T-helper 9 cell (primary cell): Measurements from ENCODE around the gene PIH1D2.
"Not testable (repeated sequence)": the region's sequence is repeated elsewhere in the genome, so short reads cannot be mapped to it uniquely, and the experiment has no call there.

Experiments
- DNase-seq: peaks from one replicate; pipeline ENCODE4 v3.0.0-alpha.2; 2020

PIH1D2 gene

DNA sequence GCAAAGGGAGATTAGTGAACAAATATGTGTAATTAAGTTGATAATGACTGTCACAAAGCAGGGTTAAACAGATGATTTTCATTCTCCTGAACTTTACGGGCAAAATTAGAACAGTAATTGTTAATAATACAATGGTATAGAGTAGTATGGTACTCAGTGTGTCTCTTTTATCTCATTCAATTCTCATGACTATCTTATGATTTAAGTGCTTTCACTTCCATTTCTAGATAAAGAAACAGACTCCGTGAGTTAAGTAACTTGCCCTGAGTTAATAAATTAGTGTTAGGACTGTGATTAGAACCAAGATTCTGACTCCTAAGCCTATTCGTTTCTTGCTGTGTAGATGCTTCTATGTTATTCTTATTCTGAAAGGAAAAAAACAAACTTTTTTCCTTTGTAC is 22.0 kb downstream of the PIH1D2 start:
- no peak for DNase-seq

DNA sequence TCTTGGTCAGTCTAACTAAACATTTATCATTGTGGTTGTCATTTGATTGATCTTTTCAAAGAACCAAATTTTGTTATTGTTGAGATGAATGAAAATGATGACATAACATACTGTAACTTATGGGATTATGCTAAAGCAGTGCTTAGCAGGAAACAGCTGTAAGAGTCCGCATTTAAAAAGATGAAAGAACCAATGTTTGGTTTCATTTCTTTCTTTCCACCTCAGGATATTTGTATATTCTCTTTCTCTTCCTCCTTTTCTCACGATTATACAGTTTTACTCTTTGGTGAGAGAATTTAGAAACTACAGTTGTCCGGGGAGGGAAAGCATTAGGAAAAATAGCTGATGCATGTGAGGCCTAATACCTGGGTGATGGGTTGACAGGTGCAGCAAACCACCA is 23.1 kb downstream of the PIH1D2 start:
- no peak for DNase-seq

DNA sequence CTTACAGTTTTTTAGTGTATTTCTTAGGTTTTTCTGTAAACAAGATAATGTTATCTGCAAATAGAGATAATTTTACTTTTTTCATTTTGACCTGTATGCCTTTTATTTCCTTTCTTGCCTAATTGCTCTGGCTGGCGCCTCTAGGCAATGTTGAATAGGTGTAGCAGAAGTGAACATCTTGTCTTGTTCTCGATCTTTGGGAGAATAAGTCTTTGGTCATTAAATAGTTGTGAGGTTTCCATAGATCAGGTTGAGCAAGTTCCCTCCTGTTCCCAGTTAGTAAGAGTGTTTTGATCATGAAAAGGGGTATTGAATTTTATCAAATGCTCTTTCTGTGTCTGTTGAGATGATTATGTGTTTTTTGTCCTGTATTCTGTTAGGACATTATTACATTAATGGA is 24.0 kb downstream of the PIH1D2 start:
- no peak for DNase-seq

DNA sequence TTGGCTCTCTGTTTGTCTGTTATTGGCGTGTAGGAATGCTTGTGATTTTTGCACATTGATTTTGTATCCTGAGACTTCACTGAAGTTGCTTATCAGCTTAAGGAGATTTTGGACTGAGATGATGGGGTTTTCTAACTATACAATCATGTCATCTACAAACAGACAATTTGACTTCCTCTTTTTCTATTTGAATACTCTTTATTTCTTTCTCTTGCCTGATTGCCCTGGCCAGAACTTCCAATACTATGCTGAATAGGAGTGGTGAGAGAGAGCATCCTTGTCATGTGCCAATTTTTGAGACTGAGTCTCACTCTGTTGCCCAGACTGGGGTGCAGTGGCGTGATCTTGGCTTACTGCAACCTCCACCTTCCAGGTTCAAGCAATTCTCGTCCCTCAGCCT is 25.6 kb downstream of the PIH1D2 start:
- not testable (repeated sequence) for DNase-seq

DNA sequence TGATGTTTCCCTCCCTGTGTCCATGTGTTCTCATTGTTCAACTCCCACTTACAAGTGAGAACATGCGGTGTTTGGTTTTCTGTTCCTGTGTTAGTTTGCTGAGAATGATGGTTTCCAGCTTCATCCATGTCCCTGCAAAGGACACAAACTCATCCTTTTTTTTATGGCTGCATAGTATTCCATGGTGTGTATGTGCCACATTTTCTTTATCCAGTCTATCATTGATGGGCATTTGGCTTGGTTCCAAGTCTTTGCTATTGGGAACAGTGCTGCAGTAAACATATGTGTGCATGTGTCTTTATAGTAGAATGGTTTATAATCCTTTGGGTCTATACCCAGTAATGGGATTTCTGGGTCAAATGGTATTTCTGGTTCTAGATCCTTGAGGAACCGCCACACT is 27.2 kb downstream of the PIH1D2 start:
- DNase-seq = not testable (repeated sequence)

DNA sequence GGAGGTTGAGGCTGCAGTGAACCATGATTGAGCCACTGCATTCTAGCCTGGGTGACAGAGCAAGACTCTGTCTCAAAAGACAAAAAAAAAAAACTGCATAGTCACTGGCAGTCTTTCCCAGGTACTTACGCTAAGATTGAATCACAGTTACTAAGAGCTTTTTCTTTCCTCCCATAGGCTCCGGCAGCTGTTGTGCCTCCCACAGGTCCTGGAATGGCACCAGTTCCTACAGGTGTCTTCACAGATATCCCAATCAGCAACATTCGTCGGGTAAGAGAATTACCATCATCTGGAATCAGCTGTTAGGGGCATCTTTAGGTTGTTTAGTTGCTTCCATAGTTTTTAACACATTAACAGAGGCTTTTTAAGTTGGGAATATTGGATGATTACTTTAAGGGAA is 28.9 kb downstream of the PIH1D2 start:
- no peak for DNase-seq

DNA sequence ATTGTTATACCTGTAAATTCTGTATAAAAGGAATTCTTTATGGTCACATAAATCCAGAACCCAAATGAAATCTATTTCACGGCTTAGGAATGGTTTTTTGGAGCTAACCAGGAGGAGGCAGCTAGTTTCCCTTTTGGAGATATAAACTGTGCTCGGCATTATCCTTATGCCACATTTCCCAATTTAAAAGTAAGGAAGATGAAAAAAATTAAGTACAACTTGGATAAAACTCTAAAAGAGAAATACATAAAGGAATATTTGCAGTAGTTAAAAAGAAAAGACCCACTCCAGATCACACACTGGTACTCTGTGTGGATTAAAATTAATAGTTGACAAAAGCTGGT is 30.9 kb downstream of the PIH1D2 start:
- DNase-seq = no peak

DNA sequence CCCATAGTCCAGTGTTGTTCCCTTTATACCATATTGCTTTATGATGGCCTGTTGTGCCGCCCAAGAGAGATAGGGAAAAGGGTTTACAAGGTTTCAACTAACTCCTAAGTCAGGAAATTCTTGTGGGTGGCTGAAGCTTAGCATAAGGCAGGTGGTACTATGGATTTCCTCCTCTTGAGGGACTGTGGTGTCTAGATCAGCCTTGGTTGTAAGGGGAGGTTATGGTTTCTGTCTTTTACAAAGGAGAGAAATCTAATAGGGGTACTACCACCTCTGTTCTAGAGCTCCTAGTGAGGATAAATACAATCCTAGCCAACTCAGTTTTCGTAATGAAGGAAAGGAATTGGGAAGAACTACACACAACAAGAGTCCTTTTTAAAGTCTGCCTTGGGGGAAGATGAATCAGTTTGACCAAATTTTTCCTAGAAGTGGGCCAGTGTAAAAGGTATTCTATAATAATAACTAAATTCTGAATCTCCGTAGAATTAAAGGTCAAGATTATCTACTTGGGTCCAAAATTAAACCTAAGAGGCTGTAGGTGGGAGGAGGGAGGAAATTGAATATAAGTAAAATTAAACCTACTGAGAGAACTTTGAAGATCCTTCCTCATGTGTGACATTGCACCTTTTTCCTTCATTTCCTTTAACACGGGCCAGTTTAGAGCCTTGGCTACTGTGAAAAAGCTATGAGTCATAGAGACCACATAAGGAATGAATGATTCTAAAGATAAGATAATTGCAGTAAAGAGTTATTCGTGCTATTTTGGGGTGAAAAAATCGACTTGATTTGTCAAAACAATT is 31.5 kb downstream of the PIH1D2 start:
- no peak for DNase-seq

DNA sequence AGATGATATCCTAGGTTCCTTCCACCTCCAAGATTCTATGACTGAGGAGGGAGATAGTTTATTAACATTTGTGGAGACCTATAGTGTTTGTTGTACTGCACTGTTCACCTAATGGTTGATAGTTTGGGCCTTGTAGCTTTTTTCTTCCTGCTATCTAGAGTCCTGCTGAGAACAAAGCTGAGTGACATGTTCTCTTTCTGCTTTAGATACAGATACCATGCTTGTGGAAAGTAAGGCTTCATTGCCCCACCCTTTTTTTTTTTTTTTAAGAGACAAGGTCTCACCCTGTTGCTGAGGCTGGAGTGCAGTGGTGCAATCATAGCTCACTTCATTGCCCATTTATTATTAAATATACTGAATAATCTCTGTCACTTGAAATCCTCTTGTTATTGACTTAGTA is 36.3 kb downstream of the PIH1D2 start:
- DNase-seq = no peak

DNA sequence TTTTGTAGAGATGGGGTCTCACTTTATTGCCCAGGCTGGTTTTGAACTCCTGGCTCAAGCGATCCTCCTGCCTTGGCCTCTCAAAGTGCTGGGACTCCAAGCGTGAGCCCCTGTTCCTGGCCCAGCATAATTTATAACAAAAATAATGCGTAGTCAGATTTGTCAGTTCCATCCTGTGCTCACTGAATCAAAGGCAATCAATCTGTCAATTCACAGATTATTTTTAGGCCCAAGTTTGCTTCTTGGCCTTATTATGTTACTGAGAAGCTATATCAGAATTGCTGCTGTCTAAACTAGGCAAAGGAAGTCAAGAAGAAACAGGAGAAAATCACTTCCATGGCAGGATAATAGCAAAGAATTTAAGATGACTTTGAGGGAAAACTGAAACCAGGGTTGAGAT is 39.9 kb downstream of the PIH1D2 start:
- no peak for DNase-seq

DNA sequence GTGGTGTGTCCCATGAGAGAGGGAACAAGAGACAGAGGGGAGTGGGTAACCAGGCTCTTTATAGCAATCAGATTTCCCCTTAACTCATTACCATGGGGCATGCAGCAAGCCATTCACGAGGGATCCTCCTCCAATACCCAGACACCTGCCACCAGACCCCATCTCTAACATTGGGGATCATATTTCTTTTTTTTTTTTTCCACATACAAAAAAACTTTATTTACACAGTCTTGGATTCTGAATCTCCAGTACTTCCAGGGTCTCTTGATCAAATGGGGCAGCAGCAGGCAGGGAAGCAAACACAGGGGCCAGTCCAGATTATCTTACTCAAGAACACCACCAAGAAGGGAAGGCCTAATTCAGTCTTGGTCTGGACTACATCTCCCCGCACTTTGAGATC is 44.4 kb downstream of the PIH1D2 start:
- no peak for DNase-seq

DNA sequence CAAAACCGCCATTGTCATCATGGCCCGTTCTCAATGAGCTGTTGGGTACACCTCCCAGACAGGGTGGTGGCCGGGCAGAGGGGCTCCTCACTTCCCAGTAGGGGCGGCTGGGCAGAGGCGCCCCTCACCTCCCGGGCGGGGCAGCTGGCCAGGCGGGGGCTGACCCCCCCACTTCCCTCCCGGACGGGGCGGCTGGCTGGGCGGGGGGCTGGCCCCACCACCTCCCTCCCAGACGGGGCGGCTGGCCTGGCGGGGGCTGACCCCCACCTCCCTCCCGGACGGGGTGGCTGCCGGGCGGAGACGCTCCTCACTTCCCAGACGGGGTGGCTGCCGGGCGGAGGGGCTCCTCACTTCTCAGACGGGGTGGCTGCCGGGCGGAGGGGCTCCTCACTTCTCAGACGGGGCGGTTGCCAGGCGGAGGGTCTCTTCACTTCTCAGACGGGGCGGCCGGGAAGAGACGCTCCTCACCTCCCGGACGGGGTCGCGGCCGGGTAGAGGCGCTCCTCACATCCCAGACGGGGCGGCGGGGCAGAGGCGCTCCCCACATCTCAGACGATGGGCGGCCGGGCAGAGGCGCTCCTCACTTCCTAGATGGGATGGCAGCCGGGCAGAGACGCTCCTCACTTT is 46.9 kb downstream of the PIH1D2 start:
- not testable (repeated sequence) for DNase-seq

DNA sequence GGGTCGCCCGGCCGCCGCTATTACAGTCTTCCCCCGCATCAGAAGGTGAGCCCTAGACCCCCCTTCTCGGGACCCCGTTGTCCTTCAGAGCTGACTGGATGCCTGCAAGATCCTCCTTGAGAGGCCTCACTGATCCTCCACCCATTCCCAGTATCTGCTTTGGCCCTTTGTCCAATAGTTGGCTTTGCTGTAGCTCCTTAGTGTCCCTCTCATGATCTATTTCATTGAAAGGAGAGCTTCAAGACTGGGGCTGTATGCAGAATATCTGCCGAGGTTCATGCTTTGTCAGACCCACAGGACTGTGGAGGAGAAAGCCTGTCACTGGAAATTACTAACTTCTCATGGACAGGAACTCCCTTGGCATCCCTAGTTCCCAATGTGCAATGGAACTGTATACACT is 48.1 kb downstream of the PIH1D2 start:
- no peak for DNase-seq

DNA sequence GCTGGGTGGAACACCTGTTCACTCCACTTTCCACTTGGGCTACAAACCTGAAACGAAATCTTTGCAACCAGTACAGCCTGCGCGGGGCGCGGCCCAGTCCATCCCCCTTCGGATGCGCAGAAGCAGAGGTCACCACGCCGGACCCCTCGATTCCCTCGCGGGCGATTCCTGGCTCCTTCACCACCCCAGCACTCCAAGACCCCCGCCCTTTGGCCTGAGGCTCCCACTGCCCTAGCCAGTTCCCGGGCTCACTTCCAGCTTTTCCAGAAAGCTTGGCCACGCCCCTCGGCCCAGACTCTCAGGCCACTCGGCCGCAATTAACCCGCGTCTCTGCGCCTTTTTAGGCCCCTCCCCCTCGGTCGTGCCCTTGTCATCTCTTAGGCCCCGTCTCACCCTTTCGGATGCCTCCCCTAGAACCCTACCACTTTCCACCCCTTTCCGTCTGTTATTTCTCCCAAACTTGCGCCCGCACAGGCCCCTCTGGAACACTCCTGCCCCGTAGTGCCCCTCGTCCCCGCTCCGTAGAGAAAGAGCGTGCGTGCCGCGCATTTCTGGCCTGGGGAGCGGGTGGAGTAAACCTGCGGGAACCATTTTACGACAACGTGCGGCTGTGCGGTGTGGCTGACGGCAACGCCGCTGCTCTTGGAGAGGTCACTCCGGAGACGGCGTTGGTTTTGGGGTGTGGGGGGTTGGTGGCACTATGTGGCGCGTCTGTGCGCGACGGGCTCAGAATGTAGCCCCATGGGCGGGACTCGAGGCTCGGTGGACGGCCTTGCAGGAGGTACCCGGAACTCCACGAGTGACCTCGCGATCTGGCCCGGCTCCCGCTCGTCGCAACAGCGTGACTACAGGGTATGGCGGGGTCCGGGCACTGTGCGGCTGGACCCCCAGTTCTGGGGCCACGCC is 48.8 kb downstream of the PIH1D2 start, which contains the start of gene DLAT:
Gene DLAT (plus strand): TSS at position 636 of the 906 bp plus-strand sequence. CDS start 65 bp downstream, at position 701.
- peak; percentile 75 for DNase-seq

DNA sequence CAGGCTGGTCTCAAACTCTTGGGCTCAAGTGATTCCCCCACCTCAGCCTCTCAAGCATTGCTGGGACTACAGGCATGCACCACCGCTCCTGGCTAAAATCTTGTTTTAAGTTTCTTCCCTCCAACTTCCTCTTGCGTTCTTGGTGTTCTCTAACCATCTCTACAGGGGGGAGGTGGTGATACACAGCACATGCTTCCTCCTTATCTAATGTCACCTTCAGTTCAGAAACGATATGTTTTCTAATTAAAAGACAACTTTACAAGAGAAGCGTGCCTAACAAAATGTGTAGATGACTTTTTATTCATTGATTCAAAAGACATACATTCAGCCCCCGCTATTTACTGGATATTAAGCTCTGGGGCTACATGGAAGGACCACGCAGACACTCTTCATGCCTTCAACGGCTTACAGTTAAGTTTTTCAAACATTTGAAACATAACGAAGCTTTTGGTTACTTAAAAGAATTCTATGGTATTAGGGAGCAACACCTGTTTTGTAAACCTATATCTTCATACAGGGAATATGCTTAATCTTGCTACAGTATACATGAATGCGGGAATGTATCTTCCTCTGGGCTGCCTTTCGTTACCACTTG is 49.5 kb downstream of the PIH1D2 start:
- DNase-seq = no peak

DNA sequence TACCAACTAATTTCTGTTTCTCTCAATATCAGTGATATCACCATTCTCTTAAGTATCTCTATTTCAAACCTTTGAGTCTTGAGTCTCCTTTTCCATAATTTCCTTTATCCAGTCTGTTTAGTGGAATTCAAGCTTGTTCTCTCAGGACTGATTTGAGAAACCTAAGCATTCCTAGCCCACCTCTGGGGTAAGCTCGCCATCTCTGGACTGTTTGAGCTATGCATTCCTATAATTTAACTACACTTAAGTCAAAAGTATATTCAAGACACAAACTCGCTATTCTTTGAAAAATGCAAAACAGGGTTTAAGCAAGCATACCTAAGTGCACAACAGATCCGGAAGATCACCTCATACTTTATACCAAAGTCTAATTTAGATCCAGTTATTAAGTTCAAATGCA is 50.7 kb downstream of the PIH1D2 start:
- no peak for DNase-seq

DNA sequence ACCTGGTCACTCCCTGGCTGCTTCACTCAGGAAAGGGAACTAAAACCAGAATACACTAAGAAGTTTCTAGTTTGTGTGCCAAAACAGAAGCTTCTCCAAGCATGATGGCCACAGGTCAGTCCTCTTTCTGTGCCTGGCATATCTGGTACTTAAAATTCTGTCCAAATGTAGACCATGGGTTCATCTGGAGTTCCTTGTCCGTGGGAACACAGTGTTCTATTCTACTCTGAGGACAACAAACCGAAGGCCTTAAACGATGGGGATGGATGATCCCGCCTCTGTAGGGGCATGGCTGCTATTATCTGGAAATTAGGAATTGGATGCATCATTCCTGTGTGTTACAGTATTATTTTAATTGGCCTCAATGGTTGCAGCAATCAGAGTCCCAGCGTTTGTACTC is 54.8 kb downstream of the PIH1D2 start:
- DNase-seq = no peak
